Thyroid gland (tissue), 4 donors: ENCODE results near the gene ACKR4.

Source experiments
- POLR2A ChIP-seq, 2 donors: fragments of 450-650 bp; IDR thresholded peaks; one replicate each; pipeline ENCODE4 v1.6.1; 2017; ENCODE audit warnings: antibody characterized with exemption in 2 of 2, mild to moderate bottlenecking in 2 of 2, moderate library complexity in 1 of 2
- TF ChIP-seq, protein P1 (sequence below), 6 experiments: fragments of 200-600 bp in 3 of 6; fragments of 450-650 bp in 3 of 6; sonication (generic) in 3 of 6; IDR thresholded peaks; one replicate each; pipeline ENCODE4 v1.5.1; 2016 to 2019; ENCODE audit warnings: antibody characterized with exemption in 6 of 6, mild to moderate bottlenecking in 2 of 6, inconsistent platforms in 1 of 6, moderate library complexity in 1 of 6

- TF ChIP-seq, protein P1, sequence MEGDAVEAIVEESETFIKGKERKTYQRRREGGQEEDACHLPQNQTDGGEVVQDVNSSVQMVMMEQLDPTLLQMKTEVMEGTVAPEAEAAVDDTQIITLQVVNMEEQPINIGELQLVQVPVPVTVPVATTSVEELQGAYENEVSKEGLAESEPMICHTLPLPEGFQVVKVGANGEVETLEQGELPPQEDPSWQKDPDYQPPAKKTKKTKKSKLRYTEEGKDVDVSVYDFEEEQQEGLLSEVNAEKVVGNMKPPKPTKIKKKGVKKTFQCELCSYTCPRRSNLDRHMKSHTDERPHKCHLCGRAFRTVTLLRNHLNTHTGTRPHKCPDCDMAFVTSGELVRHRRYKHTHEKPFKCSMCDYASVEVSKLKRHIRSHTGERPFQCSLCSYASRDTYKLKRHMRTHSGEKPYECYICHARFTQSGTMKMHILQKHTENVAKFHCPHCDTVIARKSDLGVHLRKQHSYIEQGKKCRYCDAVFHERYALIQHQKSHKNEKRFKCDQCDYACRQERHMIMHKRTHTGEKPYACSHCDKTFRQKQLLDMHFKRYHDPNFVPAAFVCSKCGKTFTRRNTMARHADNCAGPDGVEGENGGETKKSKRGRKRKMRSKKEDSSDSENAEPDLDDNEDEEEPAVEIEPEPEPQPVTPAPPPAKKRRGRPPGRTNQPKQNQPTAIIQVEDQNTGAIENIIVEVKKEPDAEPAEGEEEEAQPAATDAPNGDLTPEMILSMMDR (IDR thresholded peaks at IDR 0.05): no peak
- no peak for TF ChIP-seq POLR2A (IDR thresholded peaks at IDR 0.05)
Measured at GRCh38 chr3:132628157-132628556, 31.1 kb downstream of the ACKR4 start.
